GM19193 (cell line): ENCODE measurements around the gene SAMD13.

Experiments used
- POLR2A ChIP-seq: IDR thresholded peaks from 4 replicates; pipeline ENCODE4 v1.6.1; 2011; ENCODE audit not compliant: insufficient read depth, insufficient read length; ENCODE audit errors: extremely low read depth

SAMD13 gene

DNA sequence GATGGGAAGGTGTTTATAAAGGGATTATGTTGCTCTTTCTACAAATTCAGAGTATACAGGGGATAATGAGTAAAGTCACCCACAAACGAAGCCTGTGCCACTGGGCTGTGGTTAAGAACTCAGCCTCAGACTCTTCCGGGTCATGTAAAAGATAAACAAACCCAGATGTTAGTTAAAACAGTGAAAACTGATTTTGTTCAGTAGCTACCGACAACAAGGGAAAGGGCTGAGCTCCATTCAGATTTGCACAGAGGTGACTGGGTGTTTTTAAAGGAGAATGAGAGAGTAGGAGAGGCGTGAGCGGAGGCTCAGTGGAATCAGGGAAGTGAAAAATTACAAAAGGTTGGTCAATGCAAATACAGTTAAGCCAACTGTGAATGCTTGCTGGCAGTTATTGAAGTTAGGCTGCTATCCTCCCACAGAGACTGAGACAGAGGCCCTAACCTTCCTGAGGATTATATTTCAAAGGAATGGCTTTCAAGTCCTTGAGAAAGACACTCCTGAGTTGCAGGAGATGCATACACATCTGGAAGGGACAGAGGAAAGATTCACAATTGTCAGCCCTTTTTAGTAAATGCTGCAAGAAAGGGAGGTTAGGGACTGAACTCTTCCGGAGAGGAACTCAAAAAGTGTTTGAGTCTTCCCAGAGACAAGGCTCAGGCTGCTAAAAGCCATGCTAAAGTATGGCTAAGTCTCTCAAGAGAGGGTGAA, 29.9 kb upstream of the SAMD13 start:
- TF ChIP-seq POLR2A: no peak

DNA sequence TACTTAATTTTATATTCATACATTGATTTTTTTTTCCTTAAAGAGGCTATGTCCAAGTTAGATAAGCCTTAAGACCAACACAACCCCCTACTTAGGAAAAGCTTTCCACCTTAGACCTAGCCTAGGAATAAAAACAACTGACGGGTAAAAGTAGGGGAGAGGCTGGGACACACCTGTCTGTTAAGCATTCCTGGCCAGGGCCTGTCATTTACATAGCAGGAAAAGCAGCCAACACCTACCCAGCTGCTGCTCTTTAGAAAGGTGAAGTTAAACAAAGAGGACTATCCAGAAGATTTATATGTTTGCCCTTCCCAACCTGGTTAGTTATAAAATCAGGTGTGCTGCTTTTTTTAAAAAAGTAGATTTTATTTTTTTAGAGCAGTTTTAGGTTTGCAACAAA, 29.1 kb upstream of the SAMD13 start:
- TF ChIP-seq POLR2A: no peak

DNA sequence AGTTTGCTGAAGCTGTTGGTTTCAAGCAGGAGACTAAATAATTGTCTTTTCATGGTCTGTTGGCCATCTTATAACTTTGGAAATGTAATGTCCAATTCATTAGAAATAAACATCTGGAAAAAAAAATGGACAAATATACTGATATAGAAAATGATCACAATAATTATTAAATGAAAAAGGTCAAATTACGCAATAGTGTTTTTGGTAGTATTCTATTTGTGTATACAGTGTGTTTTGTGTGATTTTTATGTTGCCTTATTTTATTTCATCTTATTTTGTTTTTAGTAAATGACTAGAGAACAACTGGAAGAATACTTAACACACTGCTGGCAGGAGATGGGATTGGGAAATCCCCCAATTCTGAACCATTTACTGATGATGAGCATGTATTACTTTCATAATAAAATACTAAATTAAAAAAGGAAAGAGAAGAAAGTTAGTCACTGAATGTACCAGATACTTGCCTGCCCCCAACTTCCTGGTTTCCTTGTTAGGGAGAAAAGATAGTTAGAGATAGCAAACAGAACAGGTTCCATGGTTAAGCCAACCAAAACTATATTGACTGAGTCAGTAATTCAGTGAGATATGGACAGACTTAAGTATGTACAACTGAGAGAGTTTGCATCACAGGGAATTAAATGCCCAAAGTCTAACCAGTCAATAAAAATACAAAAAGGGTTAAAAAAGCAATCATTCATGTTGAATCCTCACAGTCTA, 24.0 kb upstream of the SAMD13 start:
- no peak for TF ChIP-seq POLR2A

DNA sequence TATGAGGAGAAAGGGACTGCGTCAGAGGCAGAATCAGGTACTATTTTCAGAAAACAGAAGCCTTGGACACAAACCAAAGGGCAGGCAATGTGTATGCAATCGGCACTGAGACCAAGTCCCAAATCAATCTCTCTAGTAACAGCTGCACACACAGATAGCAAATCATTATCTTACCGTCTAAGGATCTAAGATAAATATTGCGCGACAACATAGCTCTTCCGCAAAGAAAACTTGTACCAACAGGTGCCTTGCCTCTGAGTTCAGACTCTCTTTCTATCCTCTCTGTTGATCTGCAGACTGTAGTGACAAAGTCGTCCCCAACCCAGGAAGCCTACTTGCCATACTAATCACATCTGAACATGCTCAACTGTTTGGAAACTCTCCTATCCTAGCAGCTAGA, 22.6 kb upstream of the SAMD13 start:
- no peak for TF ChIP-seq POLR2A

DNA sequence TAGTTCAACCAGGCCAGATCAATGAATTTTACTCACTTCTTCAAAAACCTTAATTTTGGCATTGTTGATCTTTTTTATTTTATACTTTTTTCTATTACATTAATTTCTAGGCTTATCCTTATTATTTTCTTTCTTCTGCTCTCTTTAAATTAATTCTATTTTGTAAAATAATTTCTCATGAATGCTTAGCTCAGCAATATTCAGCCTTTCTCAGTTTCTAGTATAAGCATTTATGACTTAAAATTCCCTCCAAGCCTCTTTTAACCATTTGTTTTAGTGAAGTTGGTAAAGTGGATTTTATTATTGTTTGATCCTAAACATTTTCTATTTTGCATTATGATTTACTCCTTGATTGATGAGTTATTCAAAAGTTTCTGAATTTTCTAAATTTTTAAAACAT, 20.6 kb upstream of the SAMD13 start:
- TF ChIP-seq POLR2A: no peak

DNA sequence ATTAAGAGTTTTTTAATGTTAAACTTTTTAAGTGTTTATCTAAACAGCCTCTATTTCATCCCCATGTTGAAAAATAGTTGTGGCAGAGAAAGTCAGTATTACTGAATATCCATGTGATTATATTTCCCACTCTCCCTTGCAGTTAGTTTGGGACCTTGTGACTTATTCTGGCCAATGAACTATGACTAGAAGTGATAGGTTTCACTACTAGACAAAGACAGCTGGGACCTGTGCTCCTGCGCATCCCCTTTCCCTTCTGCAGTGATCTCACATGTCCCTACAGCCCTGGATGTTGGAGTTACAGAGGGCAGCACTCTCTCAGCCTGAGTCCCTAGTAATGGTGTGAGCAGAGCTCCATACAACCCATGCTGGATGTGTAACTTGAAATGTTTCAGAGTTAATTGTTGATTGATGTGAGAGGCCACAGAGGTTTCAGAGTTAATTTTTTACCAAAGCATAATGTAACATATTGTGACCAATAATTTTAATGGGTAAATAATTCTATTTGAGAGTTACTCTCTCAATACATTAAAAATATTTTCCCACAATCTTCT, 18.7 kb upstream of the SAMD13 start:
- TF ChIP-seq POLR2A: no peak

DNA sequence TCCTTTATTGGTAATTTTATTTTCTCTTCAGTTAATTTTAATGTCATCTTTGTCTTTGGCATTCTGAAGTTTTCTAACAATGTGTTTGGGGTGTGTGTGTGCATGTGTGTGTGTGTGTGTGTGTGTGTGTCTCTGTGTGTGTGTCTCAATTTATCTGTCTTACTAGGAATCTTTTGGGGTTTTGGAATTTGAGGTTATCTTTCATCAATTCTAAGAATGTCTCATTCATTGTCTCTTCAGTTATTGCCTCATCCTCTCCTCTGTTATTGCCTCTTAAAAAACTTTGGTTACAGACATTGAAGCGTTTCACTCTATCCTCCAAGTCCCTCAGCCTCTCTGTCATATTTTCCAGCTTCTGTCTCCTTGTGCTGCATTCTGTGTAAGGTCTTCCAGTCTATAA, 18.1 kb upstream of the SAMD13 start:
- TF ChIP-seq POLR2A: no peak

DNA sequence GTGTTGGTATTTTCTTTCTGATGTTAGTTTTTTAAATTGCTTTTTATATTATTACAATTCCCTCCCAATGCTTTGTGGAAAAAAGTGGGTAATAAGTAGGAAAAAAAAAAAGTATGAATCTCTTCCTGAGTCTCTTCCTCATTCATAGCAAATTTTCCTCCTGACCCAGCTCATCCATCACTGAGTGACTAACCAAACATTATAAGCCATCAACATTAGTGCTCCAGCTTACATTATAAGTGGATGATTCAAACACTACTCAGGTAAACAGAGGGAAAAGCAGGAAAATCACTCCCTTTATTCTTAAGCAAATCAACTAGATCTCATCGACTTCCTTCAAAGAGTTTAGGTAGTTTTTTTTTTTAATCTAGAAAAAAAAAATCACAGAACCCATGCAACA, 15.4 kb upstream of the SAMD13 start:
- TF ChIP-seq POLR2A: no peak

DNA sequence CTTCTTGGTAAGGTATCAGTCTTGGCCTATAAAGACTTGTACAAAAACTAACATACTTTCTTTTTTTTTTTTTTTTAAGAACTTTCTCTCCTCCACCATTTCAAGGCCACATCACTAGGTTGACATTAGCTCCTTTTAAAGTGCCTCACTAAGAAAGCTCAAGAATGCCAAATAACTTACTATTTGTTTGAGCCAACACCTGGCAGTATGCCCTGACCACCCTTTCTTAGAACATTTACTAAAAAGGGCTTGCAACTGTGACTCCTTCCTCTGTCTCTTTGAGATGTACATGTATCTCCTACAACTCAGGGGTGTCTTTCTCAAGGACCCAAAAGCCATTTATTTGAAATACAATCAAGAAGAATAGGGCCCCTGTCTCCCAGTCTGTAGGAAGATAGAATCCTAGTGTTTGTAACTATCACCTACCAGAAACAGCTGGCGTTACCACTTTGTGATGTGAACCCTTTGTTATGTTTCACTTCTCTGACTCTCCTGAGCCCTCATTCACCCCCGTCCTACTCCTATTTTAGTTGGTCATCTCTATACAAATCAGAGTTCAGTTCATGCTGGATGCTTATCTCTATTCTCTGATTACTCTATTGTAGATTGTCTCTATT, 12.2 kb upstream of the SAMD13 start:
- no peak for TF ChIP-seq POLR2A

DNA sequence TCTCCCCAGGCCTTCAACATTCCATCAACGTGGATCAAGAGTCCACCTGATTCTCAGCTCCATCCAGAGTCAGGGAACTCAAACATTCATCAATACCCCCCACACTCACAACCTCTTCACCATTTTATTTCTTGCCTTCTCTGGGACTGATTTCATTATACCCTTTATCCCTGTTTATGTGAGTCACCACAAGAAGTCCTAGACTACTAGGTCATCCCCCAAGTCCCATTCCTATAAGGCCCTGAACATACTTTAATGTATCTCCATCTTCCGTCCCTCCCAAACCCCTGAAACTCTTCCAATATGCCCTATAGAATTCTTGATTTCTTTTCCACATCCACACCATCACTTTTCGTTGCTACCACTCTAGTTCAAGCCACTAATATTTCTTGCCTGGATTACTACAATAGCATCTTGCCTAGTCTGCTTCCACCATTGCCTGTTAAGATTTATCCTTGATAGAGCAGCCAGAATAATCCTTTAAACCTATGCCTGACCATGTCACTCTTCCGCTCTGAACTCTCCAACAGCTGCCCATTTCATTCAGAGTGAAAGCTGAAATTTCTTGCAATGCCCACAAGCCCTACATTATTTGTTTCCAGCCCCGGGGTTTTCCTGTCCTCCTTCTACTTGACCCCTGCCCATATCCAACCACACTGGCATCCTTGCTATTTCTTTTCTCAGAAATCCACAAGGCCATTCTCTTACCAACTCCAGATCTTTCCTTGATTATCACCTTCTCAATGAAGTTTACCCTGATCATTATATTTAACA, 9.4 kb upstream of the SAMD13 start:
- TF ChIP-seq POLR2A: no peak

DNA sequence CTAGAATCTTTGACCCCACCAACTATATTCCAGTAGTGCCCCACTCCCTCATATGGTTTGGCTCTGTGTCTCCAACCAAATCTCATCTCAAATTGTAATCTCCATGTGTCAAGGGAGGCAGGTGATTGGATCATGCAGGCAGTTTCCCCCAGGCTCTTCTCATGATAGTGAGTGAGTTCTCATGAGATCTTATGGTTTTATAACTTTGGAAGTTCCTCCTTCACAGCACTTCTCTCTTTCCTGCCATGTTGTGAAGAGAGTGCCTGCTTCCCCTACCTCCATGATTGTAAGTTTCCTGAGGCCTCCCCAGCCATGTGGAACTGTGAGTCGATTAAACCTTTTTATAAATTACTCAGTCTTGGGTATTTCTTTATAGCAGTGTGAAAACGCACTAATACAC, 7.7 kb upstream of the SAMD13 start:
- TF ChIP-seq POLR2A: no peak

DNA sequence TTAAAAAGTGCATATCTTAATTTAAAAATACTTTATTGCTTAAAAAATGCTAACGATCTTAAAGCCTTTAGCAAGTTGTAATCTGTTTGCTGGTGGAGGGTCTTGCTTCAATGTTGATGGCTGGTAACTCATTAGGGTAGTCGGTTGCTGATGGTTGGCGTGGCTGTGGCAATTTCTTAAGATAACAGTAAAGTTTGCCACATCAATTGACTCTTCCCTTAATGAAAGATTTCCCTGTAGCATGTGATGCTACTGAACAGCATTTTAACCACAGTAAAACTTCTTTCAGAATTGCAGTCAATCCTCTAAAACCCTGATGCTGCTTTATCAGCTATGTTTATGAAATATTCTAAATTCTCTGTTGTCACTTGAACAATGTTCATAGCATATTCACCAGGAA, 6.8 kb upstream of the SAMD13 start:
- TF ChIP-seq POLR2A: no peak

DNA sequence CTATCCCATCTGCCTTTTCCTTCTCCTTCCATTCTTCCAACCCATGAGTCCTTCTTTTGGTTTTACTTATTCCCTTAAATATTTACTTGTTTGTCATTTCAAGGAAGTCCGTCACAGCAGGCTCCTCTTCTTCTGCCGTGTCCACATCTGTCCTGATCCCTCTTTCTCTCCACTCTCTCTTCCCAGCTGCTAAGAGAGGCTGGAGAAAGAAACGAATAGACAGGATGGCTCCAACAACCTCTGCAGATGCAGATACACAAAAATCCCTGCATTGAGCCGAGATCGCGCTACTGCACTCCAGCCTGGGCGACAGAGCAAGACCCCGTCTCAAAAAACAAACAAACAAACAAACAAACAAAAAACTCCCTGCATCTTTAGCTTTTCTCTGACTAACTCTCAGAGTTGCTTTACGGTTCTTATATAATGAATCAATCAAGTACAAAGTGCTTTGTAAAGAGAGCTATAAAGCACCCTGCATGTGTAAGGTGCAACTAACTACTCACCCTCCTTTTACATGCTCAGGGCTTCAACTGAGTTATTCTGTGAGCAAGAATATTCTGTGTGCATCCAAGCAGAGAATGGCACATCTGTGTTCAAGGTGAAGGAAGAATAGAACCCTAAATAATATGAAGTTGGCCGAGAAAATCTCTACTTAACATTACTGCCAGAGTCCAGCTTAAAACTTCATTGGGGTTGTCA, 3.8 kb upstream of the SAMD13 start:
- TF ChIP-seq POLR2A: no peak

DNA sequence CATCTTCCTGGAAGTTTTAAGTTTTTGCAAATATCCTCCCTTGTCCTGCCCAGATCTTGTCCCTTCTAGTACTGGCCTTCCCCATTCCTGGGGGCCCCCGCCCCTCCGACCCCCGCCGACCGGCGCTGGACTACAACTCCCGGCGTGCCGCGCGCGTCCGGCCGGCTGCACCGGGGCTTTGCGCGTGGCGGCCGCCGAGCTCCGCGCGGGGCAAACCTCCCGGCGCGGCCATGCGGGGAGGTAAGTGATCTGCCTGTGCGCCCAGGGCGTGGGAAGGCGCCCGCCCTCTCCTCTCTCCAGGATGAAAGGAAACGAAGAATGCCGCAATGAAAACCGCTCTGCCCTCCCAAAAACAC, 3.2 kb upstream of the SAMD13 start:
- peak; percentile 28 for TF ChIP-seq POLR2A
